Fibroblast of upper back skin (primary cell): Measurements from ENCODE around the gene PTEN.
A peak's percentile ranks its signal among the peaks of the same experiment; 100 is the strongest.

Experiments used
- DNase-seq: peaks from one replicate; pipeline ENCODE4 v3.0.0-alpha.2; 2013

Gene PTEN

DNA sequence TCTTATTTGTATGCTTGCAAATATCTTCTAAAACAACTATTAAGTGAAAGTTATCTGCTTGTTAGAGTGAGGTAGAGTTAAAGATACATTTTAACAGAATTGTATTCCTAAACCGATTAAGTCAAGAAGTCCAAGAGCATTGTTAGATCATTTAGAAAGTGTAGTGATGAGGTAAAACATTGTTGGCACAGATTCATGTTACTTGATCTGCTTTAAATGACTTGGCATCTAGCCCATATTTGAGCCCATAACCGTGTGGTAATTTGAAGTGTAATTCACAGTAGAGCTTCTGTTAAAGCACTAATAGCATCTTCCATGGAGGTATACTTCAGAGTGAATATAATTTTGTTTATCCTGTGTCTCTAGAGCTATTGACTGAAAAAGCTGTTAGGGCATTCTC, 62.1 kb downstream of the PTEN start:
- peak; percentile 32 for DNase-seq

GRCh38 chr10:87927091-87927490, 63.7 kb downstream of the PTEN start:
- DNase-seq = peak; percentile 42

GRCh38 chr10:87928996-87929395, 65.6 kb downstream of the PTEN start:
- no peak for DNase-seq

DNA sequence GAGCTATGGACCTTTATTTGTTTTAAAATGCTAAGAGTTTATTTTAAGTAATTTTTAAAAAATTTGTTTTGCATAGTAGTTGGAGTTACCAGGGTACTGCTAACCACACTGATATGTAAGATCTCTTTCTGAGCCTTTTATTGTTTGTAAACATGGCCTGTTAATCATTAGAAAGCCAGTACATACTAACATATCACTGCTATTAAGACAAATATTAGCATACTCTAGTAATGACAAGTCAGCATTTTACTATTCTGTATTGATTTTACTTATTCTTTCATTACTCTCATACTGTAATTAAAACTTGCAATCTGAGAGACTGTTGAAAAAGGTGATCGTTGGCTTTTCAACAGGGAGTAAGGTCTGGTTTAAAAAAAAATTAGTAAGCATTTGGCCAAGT, 66.7 kb downstream of the PTEN start:
- no peak for DNase-seq

DNA sequence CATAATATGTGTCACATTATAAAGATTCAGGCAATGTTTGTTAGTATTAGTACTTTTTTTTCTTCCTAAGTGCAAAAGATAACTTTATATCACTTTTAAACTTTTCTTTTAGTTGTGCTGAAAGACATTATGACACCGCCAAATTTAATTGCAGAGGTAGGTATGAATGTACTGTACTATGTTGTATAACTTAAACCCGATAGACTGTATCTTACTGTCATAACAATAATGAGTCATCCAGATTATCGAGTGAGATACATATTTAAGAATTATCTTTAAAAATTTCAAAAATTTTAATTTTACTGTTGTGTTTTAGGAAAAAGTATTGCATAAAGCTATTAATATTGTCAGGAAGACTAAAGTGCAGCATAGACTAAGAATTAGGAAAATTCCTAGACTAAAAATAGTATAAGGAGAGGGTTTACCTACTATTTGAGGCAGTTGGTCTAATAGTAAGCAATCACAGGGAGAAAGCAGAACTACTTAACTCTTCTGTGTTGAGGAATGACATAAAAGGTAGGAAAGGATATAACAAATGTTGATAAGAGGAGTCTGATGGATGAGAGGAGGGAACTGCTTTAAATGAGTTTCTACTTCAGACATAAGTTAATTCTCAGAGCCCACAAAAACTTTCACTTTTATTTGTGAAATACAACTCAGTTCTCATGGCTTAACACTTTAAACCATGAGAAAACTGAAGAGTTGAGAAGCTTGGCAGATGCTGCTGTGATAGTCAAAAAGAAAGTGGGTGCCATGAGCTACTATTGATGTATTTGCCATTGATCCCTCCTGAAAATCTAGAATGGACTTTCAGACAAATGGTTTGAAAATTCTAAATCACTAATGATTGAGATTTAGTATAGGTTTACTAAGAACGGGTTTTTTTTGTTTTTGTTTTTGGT, 67.8 kb downstream of the PTEN start:
- no peak for DNase-seq

- peak; percentile 43 for DNase-seq
Observed at GRCh38 chr10:87931836-87932230, 68.4 kb downstream of the PTEN start.

- peak; percentile 38 for DNase-seq
Observed at GRCh38 chr10:87935290-87936141, 72.1 kb downstream of the PTEN start.

DNA sequence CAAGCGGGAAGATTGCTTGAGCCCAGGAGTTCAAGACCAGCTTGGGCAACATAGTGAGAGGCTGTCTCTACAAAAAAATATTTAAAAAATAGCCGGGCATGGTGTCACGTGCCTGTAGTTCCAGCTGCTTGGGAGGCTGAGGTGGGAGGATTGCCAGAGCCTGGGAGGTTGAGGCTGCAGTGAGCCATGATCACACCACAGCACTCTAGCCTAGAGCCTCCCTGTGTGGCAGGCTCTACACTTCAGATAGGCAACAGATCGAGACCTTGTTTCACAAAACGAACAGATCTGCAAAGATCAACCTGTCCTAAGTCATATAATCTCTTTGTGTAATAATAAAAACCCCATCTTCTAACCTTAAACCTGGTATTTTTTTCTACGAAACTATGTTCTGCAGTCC, 76.8 kb downstream of the PTEN start:
- no peak for DNase-seq

DNA sequence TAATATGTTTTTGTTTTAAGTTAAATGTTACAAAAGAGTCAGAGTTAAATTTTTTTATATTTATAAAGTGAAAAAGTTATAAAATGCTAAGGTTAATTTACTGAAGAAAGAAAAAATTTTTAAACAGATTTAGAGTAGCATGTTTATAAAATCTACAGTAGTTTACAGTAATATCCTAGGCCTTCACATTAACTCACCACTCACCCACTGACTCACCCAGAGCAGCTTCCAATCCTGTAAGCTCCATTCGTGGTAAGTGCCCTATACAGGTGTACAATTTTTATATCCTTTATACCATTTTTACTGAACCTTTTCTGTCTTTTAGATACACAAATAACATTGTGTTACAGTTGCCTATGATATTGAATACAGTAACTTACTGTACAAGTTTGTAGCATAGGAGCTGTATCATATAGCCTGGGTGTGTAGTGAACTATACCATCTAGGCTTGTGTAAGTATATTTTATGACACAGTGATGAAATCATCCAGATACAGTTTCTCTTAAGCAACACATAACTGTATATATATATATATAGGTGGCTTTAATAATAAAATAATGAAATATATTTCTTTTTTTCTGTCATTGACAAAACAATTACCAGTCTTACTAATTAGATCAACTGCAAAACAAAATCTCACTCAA, 79.6 kb downstream of the PTEN start:
- no peak for DNase-seq

GRCh38 chr10:87945984-87946383, 82.6 kb downstream of the PTEN start:
- DNase-seq = no peak

- no peak for DNase-seq
Observed at GRCh38 chr10:87952612-87953011, 89.2 kb downstream of the PTEN start.

DNA sequence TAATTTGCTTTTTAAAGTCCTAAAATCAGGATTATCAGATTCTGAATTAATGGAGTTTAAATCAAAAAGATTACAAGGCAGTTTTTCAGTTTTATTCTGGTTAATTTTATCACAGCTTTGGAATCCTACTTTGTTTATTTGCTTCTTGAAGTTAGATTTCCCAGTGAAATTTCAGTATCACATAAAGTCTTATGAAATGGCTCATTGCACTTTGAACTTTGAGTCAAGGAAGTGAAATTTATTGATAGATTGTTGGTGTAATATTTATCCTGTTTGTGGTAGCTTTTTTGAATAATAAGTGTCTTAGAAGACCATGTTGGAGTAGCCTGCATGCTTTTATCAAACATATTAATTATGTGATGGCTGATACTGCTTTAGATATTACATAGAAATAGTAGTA, 92.6 kb downstream of the PTEN start:
- DNase-seq = no peak

GRCh38 chr10:87957702-87958101, 94.3 kb downstream of the PTEN start:
- no peak for DNase-seq

DNA sequence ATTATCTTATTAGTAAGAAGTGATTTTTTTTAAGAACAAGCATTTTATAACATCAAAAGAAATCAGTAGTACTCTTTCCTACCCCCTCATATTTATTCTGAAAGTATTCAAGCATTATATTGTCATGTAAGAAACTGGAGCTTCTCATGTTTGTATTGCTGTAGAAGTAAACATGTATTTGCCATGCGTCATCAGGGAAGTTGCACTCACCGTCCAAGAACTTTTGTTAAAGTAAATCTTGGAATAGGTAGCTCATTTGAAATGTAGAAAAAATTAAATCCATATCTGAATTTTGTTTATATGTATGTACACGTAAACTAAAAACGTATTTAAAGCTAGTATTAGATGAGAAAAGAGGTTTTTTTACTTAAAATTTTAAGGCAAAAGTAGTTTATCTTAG, 96.8 kb downstream of the PTEN start:
- DNase-seq = no peak

GRCh38 chr10:87961314-87961713, 97.9 kb downstream of the PTEN start:
- DNase-seq = peak; percentile 78

DNA sequence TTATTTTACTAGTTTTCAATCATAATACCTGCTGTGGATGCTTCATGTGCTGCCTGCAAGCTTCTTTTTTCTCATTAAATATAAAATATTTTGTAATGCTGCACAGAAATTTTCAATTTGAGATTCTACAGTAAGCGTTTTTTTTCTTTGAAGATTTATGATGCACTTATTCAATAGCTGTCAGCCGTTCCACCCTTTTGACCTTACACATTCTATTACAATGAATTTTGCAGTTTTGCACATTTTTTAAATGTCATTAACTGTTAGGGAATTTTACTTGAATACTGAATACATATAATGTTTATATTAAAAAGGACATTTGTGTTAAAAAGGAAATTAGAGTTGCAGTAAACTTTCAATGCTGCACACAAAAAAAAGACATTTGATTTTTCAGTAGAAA, 103.0 kb downstream of the PTEN start:
- peak; percentile 56 for DNase-seq

GRCh38 chr10:87973635-87974034, 110.2 kb downstream of the PTEN start:
- DNase-seq = peak; percentile 59

DNA sequence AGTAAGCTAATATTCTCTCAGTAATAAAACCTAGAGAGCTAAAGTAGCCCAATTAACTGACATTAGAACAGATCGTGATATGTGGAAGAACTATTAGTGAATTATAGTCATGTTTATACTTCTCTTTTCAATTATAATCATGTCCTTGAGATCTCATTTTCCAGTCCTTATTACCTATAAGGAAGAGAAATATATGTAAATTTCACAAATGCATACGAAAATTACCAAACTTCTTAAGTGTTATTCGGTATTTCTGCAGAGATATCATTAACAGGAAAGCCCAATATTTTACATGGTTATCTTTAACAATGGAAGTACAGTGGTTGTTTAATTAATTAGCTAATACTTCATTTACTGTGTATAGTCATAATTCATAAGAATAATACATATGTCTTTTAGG, 110.7 kb downstream of the PTEN start:
- no peak for DNase-seq

- DNase-seq = no peak
Observed at GRCh38 chr10:87974769-87975168, 111.3 kb downstream of the PTEN start.

DNA sequence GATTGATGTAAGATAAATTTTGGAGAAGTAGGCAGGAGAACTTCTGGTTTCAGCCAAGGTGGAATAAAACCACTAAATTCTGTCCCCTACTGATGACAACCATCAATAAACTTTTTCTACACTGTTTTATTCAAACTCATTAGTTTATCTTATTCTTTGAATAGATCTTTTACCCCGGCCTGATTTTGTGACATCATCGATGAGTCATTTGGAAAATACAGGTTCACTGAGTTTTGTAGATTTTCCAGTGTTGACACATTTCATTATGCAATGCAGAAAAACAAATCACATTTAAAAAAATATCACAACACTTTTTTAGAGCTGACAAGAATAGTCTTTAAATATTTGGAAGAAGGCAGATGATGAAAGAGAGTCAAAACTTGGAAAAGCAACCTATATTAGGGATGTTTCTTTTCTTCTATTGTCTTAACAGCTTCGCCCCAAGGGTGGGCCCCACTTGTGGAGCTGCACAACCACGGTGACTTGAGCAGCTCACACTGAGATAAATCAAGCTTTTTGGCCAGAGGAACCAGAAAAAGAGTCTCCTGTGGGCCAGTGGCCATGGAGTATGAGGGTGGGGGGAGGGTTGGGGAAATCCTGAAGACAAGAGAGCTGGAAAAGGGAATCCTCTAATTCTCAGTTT, 112.8 kb downstream of the PTEN start:
- DNase-seq = no peak

DNA sequence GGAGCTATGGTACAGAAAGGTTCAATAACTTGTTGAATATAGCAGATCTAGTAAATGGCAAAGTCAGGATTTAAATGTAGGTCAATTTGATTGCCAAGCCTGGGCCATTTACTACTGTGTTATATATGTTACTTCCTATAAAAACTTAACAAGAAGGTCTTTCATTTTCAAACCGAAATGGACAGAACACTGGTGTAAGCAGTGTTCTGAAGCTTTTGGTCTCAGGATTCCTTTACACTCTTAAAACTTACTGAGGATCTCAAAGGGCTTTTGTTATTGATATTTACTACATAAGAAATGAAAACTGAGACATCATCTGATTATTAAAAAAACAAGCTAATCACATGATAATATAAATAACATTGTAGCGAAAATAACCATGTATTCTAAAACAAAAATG, 114.7 kb downstream of the PTEN start:
- DNase-seq = no peak

- no peak for DNase-seq
Observed at GRCh38 chr10:87979847-87980246, 116.4 kb downstream of the PTEN start.

GRCh38 chr10:87983716-87984115, 120.3 kb downstream of the PTEN start:
- no peak for DNase-seq
